Fibroblast of lung (primary cell): ENCODE data around the gene DRD1. TPM values are rescaled to one million over a fixed set of nuclear protein-coding genes. Genes with fewer than 3 reads are reported as not detected.
"Not testable (repeated sequence)": the region's sequence is repeated elsewhere in the genome, so short reads cannot be mapped to it uniquely, and the experiment has no call there.

Experiments used
- DNase-seq, 2 donors: peaks; one replicate each; pipeline versions ENCODE4 v3.0.0 to v3.0.0-alpha.2; 2010; ENCODE audit warnings: low read depth in 2 of 2
- H2AFZ ChIP-seq: 2 replicates; pipeline ENCODE4 v1.5.1; 2012; ENCODE audit warnings: low read length, control low read depth, inconsistent platforms
- H3K27ac ChIP-seq: 2 replicates; pipeline ENCODE4 v1.5.1; 2011; ENCODE audit warnings: low read length, control low read depth; ENCODE audit not compliant: insufficient read depth
- H3K27me3 ChIP-seq: 2 replicates; pipeline ENCODE4 v1.5.1; 2011; ENCODE audit warnings: mild to moderate bottlenecking, low read length; ENCODE audit not compliant: control insufficient read depth, insufficient read depth
- H3K36me3 ChIP-seq: 2 replicates; pipeline ENCODE4 v1.5.1; 2011; ENCODE audit warnings: low read length; ENCODE audit not compliant: control insufficient read depth, insufficient read depth
- H3K4me1 ChIP-seq: 2 replicates; pipeline ENCODE4 v1.5.1; 2011; ENCODE audit warnings: low read length; ENCODE audit not compliant: control insufficient read depth, insufficient read depth; ENCODE audit errors: extremely low read depth
- H3K4me2 ChIP-seq: 2 replicates; pipeline ENCODE4 v1.5.1; 2011; ENCODE audit warnings: low read length, control low read depth; ENCODE audit not compliant: insufficient read depth; ENCODE audit errors: extremely low read depth
- H3K4me3 ChIP-seq, 4 experiments: fragments of 200-600 bp in 1 of 4; sonication (generic) in 1 of 4; replicated peaks in 1 of 4; 2 replicates each; pipeline ENCODE4 v1.5.1; 2011 to 2016; ENCODE audit warnings: low read length in 4 of 4, low read depth in 3 of 4, mild to moderate bottlenecking in 3 of 4, control low read depth in 2 of 4, inconsistent platforms in 1 of 4, mixed read lengths in 1 of 4; ENCODE audit not compliant: insufficient read depth in 1 of 4; ENCODE audit errors: control extremely low read depth in 1 of 4
- H3K79me2 ChIP-seq: 2 replicates; pipeline ENCODE4 v1.5.1; 2012; ENCODE audit warnings: mild to moderate bottlenecking, low read length, inconsistent platforms; ENCODE audit not compliant: control insufficient read depth, insufficient read depth
- H3K9ac ChIP-seq: 2 replicates; pipeline ENCODE4 v1.5.1; 2011; ENCODE audit warnings: mild to moderate bottlenecking, low read length, control low read depth; ENCODE audit not compliant: insufficient read depth
- H3K9me3 ChIP-seq: 2 replicates; pipeline ENCODE4 v1.5.1; 2012; ENCODE audit warnings: low read depth, low read length; ENCODE audit not compliant: control insufficient read depth, insufficient read depth
- H4K20me1 ChIP-seq: 2 replicates; pipeline ENCODE4 v1.5.1; 2011; ENCODE audit warnings: low read length; ENCODE audit not compliant: control insufficient read depth, insufficient read depth; ENCODE audit errors: extremely low read depth
- EZH2 ChIP-seq: IDR thresholded peaks from 2 replicates; pipeline ENCODE4 v1.5.1; 2012; ENCODE audit warnings: low read length, control low read depth, mild to moderate bottlenecking; ENCODE audit errors: missing control alignments
- polyA plus RNA-seq, 2 donors: library from polyadenylated mRNA; depleted of rRNA in 1 of 2; stranded (reverse) in 1 of 2; unstranded in 1 of 2; fragments of >200 nt; gene quantifications; 2 replicates each; pipeline ENCODE4 v1.2.1, GENCODE V29; 2011 to 2012; ENCODE audit warnings: missing spikeins in 1 of 2
- total RNA-seq: library from RNA; depleted of rRNA; stranded (reverse); fragments of >200 nt; gene quantifications from 2 replicates; pipeline ENCODE4 v1.2.1, GENCODE V29; 2014
- TF ChIP-seq, protein P1 (sequence below), 2 donors: IDR thresholded peaks in 1 of 2; conservative IDR thresholded peaks in 1 of 2; 1 replicate in 1 of 2; 2 replicates in 1 of 2; pipeline ENCODE4 v1.5.1; 2011 to 2012; ENCODE audit warnings: low read length in 2 of 2, control low read depth in 1 of 2, inconsistent platforms in 1 of 2, low read depth in 1 of 2, mild to moderate bottlenecking in 1 of 2

The DRD1 gene
- total and polyA plus RNA-seq, 2 donors (not counting 1 experiment from before 2014, with no cell fraction given), result 0.19 to 2.0 TPM

DNA sequence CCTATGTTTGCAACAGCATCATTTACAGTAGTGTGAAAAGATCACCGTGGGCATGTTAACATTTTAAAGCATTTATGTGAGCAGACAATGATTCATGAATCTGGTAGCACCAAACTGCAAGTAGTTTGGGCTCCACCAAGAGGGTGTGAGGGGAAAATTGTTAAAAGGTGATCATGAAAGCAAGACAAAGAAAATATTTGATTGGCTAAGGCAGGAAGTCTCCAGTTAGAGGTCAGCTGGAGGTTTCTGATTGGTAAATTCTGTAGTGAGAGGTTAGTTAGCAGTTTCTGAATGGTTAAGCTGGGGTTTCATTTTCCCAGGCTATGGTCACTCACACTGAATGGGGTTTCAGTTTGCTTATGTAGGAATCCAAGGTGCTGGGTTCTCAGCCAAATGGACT is 13.5 kb upstream of the DRD1 start:
- Histone ChIP-seq H3K36me3 (no peaks in the 10 kb centered on the region), H3K9ac (no peak overlapping the region), H3K4me2 (no peak overlapping the region), H3K27me3 (peaks cover 4% of the 10 kb centered on the region), H3K4me1 (no peaks in the 10 kb centered on the region), H3K9me3 (no peaks in the 10 kb centered on the region), H2AFZ (no peak overlapping the region), H3K79me2 (no peaks in the 10 kb centered on the region), H4K20me1 (no peaks in the 10 kb centered on the region), H3K27ac (no peak overlapping the region), H3K4me3 (no peak overlapping the region)
- TF ChIP-seq EZH2, result no peak
- TF ChIP-seq, protein P1, sequence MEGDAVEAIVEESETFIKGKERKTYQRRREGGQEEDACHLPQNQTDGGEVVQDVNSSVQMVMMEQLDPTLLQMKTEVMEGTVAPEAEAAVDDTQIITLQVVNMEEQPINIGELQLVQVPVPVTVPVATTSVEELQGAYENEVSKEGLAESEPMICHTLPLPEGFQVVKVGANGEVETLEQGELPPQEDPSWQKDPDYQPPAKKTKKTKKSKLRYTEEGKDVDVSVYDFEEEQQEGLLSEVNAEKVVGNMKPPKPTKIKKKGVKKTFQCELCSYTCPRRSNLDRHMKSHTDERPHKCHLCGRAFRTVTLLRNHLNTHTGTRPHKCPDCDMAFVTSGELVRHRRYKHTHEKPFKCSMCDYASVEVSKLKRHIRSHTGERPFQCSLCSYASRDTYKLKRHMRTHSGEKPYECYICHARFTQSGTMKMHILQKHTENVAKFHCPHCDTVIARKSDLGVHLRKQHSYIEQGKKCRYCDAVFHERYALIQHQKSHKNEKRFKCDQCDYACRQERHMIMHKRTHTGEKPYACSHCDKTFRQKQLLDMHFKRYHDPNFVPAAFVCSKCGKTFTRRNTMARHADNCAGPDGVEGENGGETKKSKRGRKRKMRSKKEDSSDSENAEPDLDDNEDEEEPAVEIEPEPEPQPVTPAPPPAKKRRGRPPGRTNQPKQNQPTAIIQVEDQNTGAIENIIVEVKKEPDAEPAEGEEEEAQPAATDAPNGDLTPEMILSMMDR (conservative IDR thresholded peaks at IDR 0.05 in 1 of 2, IDR thresholded peaks at IDR 0.05 in 1 of 2; ENCODE audit: low read depth in 1 of 2, low read length in 2 of 2), result no peak
- DNase-seq, result no peak

DNA sequence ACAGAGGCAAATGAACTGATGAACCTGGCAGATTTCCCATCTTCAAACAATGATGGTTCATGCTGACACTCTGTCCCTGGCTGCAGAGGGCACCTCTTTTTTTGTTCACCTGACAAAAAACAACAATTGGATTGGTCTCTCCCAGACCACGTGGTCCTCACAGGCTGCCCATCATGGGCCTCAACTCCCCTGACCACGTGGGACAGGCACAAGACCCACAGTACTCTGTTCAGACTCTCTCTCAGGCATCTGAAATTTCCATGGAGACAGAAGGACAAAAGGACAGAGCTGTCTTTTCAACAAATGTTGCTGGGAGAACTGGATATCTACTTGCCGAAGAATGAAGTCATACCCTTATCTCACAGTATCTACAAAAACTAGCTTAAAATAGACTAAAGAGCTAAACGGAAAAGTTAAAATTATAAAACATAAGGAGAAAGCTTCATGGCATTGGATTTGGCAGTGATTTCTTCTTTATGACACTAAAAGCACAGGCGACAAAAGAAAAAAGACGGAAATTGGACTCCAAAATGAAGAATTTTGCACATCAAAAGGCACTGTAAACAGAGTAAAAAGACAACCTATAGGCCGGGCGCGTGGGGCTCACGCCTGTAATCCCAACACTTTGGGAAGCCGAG is 12.2 kb upstream of the DRD1 start:
- Histone ChIP-seq H3K9me3 (no peaks in the 10 kb centered on the region), H4K20me1 (no peaks in the 10 kb centered on the region)

DNA sequence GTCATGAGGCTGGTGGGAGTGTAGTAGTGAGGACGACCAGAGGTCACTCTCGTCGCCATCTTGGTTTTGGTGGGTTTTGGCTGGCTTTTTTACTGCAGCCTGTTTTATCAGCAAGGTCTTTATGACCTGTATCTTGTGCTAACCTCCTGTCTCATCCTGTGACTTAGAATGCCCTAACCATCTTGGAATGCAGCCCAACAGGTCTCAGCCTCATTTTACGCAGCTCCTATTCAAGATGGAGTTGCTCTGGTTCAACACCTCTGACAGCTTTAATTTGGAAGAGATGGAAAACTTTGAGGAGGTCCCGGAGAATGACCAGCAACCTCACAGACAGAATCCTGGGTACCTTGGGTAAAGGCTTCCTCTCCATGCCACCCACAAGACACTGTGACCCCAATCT is 10.4 kb upstream of the DRD1 start:
- not testable (repeated sequence) for H3K4me2 ChIP-seq, H2AFZ ChIP-seq, H3K9ac ChIP-seq, H3K36me3 ChIP-seq, H3K4me3 ChIP-seq, H4K20me1 ChIP-seq, H3K4me1 ChIP-seq, DNase-seq, H3K27me3 ChIP-seq, H3K27ac ChIP-seq, H3K9me3 ChIP-seq, H3K79me2 ChIP-seq

More for the DNA sequence above, 12.2 kb upstream of the DRD1 start:
- peaks cover 4% of the 10 kb centered on the region for H3K27me3 ChIP-seq
- DNase-seq, result no peak
- no peak for TF ChIP-seq EZH2
- TF ChIP-seq, protein P1 (conservative IDR thresholded peaks at IDR 0.05 in 1 of 2, IDR thresholded peaks at IDR 0.05 in 1 of 2; ENCODE audit: low read depth in 1 of 2, low read length in 2 of 2), result no peak
- no peak overlapping the region for H3K4me2 ChIP-seq
- no peak overlapping the region for H3K4me3 ChIP-seq
- no peak overlapping the region for H2AFZ ChIP-seq
- H3K9ac ChIP-seq, result no peak overlapping the region
- H3K27ac ChIP-seq, result no peak overlapping the region
- no peaks in the 10 kb centered on the region for H3K4me1 ChIP-seq
- H3K36me3 ChIP-seq, result no peaks in the 10 kb centered on the region
- H3K79me2 ChIP-seq, result no peaks in the 10 kb centered on the region
